K562 (cell line): ENCODE results near the gene BCAR3. TPM values are rescaled to one million over a fixed set of nuclear protein-coding genes. Genes with fewer than 3 reads are reported as not detected.

Experiments used
- ATAC-seq: fragments of 200-7000 bp; cut with Tn5 transposase; 3 replicates; pipeline ENCODE4 v1.9.1; 2020; ENCODE audit warnings: moderate library complexity
- BruUV-seq: library from RNA; stranded (reverse); fragments of 400-500 nt; replicated peaks from 2 replicates; lab custom pipeline; 2021; lab: Mats Ljungman, UMichigan
- CTCF ChIA-PET: fragments of 300-600 bp; formaldehyde crosslinking; extraction: SDS; loops from one replicate; lab custom pipeline; 2021; ENCODE audit warnings: low intra/inter-chr PET ratio; lab: Yijun Ruan, JAX
- POLR2A ChIA-PET: fragments of 300-600, 350-650 bp; sonication (Branson Sonifier 250); formaldehyde crosslinking; extraction: SDS; loops from one replicate; lab custom pipeline; 2021; ENCODE audit warnings: antibody characterized with exemption, inconsistent platforms; lab: Yijun Ruan, JAX
- DNase-seq, 4 experiments: peaks; one replicate each; pipeline versions ENCODE4 v3.0.0 to v3.0.0-alpha.2; 2011 to 2018; ENCODE audit warnings: low spot score in 3 of 4, mixed read lengths in 3 of 4; ENCODE audit errors: extremely low read depth in 1 of 4
- FAIRE-seq: peaks from 2 replicates; lab custom pipeline; 2011; peaks lifted over from hg19 to GRCh38; lab: Jason Lieb, UNC
- H2AFZ ChIP-seq: 2 replicates; pipeline ENCODE4 v1.6.0; 2011; ENCODE audit warnings: low read depth, low read length, control low read depth, inconsistent platforms
- H3K27ac ChIP-seq: fragments of 200-600 bp; 3 replicates; pipeline ENCODE4 v1.8.0; 2011; ENCODE audit warnings: low read depth, mild to moderate bottlenecking, control low read depth, inconsistent platforms, low read length, moderate library complexity, mixed read lengths; ENCODE audit errors: extremely low read depth
- H3K27me3 ChIP-seq, 2 experiments: fragments of 300-600 bp in 1 of 2; 2 replicates in 1 of 2; 3 replicates in 1 of 2; pipeline versions ENCODE4 v1.6.0 to v1.8.0; 2011; ENCODE audit warnings: inconsistent platforms in 2 of 2, low read length in 2 of 2, mild to moderate bottlenecking in 1 of 2, mixed read lengths in 1 of 2, moderate library complexity in 1 of 2; ENCODE audit not compliant: control insufficient read depth in 2 of 2, insufficient read depth in 2 of 2
- H3K36me3 ChIP-seq: fragments of 300-600 bp; 3 replicates; pipeline ENCODE4 v1.8.0; 2011; ENCODE audit warnings: mild to moderate bottlenecking, low read length, inconsistent platforms; ENCODE audit not compliant: control insufficient read depth, insufficient read depth
- H3K4me1 ChIP-seq, 2 experiments: fragments of 200-600 bp in 1 of 2; replicated peaks in 1 of 2; 2 replicates in 1 of 2; 3 replicates in 1 of 2; pipeline versions ENCODE4 v1.5.1 to v1.8.0; 2011; ENCODE audit warnings: inconsistent platforms in 2 of 2, low read length in 2 of 2, mild to moderate bottlenecking in 1 of 2, mixed read lengths in 1 of 2, moderate library complexity in 1 of 2; ENCODE audit not compliant: control insufficient read depth in 2 of 2, insufficient read depth in 2 of 2
- H3K4me2 ChIP-seq: 2 replicates; pipeline ENCODE4 v1.6.1; 2011; ENCODE audit warnings: low read length, control low read depth, inconsistent platforms, mixed read lengths; ENCODE audit not compliant: insufficient read depth
- H3K4me3 ChIP-seq: fragments of 200-600 bp; sonication (generic), shearing (Covaris generic); 2 replicates; pipeline ENCODE4 v1.5.1; 2016; ENCODE audit warnings: control low read depth, inconsistent platforms
- H3K79me2 ChIP-seq: fragments of 200-600 bp; 3 replicates; pipeline ENCODE4 v1.8.0; 2011; ENCODE audit warnings: low read length, inconsistent platforms; ENCODE audit not compliant: control insufficient read depth, insufficient read depth
- H3K9ac ChIP-seq, 2 experiments: 2 replicates each; pipeline versions ENCODE4 v1.6.0 to v1.6.1; 2011; ENCODE audit warnings: low read depth in 2 of 2, low read length in 2 of 2, control low read depth in 1 of 2, inconsistent platforms in 1 of 2, mild to moderate bottlenecking in 1 of 2, mixed read lengths in 1 of 2; ENCODE audit not compliant: insufficient read depth in 1 of 2
- H3K9me1 ChIP-seq: one replicate; pipeline ENCODE4 v1.6.0; 2011; ENCODE audit warnings: inconsistent platforms, mild to moderate bottlenecking, low read length, moderate library complexity; ENCODE audit not compliant: control insufficient read depth, insufficient read depth
- H3K9me3 ChIP-seq: replicated peaks from 2 replicates; pipeline ENCODE4 v1.5.1; 2011; ENCODE audit warnings: low read depth, low read length, inconsistent platforms; ENCODE audit not compliant: control insufficient read depth, insufficient read depth
- H4K20me1 ChIP-seq: replicated peaks from 2 replicates; pipeline ENCODE4 v1.6.1; 2011; ENCODE audit warnings: low read length, inconsistent platforms, mixed read lengths; ENCODE audit not compliant: control insufficient read depth, insufficient read depth
- GATAD2A ChIP-seq: fragments of 450-650 bp; IDR thresholded peaks from 2 replicates; pipeline ENCODE4 v1.6.1; 2017
- GTF2A2 ChIP-seq: IDR thresholded peaks from 2 replicates; pipeline ENCODE4 v1.6.1; 2016; ENCODE audit warnings: mild to moderate bottlenecking, missing genetic modification characterization, missing compliant biosample characterization
- GTF2F1 ChIP-seq: IDR thresholded peaks from 2 replicates; pipeline ENCODE4 v1.6.1; 2011; ENCODE audit warnings: low read depth, low read length, improper control_type of control experiment
- HDAC3 ChIP-seq: fragments of 450-650 bp; IDR thresholded peaks from 2 replicates; pipeline ENCODE4 v1.6.1; 2018; ENCODE audit warnings: borderline replicate concordance, mild to moderate bottlenecking, moderate library complexity; ENCODE audit not compliant: partially characterized antibody
- RNF2 ChIP-seq: sonication (generic); IDR thresholded peaks from 2 replicates; pipeline ENCODE4 v1.6.1; 2016
- TOE1 ChIP-seq, 2 experiments: fragments of 450-650 bp in 1 of 2; sonication (generic) in 1 of 2; formaldehyde crosslinking in 1 of 2; IDR thresholded peaks; 2 replicates each; pipeline versions ENCODE4 v1.7.1 to v1.8.0; 2016 to 2022; ENCODE audit warnings: borderline replicate concordance in 2 of 2, mild to moderate bottlenecking in 2 of 2, antibody characterized with exemption in 1 of 2, inconsistent platforms in 1 of 2, low read depth in 1 of 2, missing genetic modification reagents in 1 of 2, moderate library complexity in 1 of 2
- USF1 ChIP-seq: sonication (generic); formaldehyde crosslinking; IDR thresholded peaks from 2 replicates; pipeline ENCODE4 v1.9.0; 2022; ENCODE audit warnings: mild to moderate bottlenecking, missing genetic modification reagents
- ZNF778 ChIP-seq: fragments of 450-650 bp; formaldehyde crosslinking; IDR thresholded peaks from 2 replicates; pipeline ENCODE4 v1.4.0; 2020; ENCODE audit warnings: mild to moderate bottlenecking, moderate library complexity
- in situ Hi-C: fragments of 300-500 bp; cut with MboI; formaldehyde crosslinking; loops from 4 replicates; pipeline ENCODE4 v1.15.0; 2018; ENCODE audit warnings: inconsistent platforms, mixed read lengths
- intact Hi-C: fragments of 100-400 bp; cut with micrococcal nuclease; formaldehyde crosslinking; loops from 2 replicates; pipeline ENCODE4 v1.14.2; 2022
- polyA plus RNA-seq, 8 experiments: library from polyadenylated mRNA; depleted of rRNA in 4 of 8; stranded (reverse) in 5 of 8; unstranded in 3 of 8; fragments of >200 nt; fragmentation: Nextera tagmentation in 2 of 8; fragmentation: Illumina TruSeq in 1 of 8; extraction: Ambion mirVana in 2 of 8; extraction: Trizol in 1 of 8; gene quantifications; 2 replicates each; pipeline versions ENCODE4 v1.2.1 to v1.2.3, GENCODE V29; 2011 to 2014; ENCODE audit warnings: inconsistent platforms in 1 of 8, missing spikeins in 1 of 8
- total RNA-seq, 7 experiments: library from RNA; depleted of rRNA in 6 of 7; stranded (reverse); fragments of >200 nt in 6 of 7; fragmentation: Illumina TruSeq in 2 of 7; extraction: Trizol in 2 of 7; gene quantifications; 2 replicates each; pipeline versions ENCODE4 v1.2.1 to v1.2.3, GENCODE V29; 2011 to 2021; ENCODE audit warnings: low replicate concordance in 1 of 7
- TF ChIP-seq, protein P1 (sequence below): sonication (generic); formaldehyde crosslinking; IDR thresholded peaks from 2 replicates; pipeline ENCODE4 v1.8.1; 2023; ENCODE audit warnings: mild to moderate bottlenecking, missing genetic modification reagents
- TF ChIP-seq, protein P2 (sequence below): sonication (generic); formaldehyde crosslinking; IDR thresholded peaks from 2 replicates; pipeline ENCODE4 v1.8.0; 2022; ENCODE audit warnings: mild to moderate bottlenecking, missing genetic modification reagents

The BCAR3 gene
- total and polyA plus RNA-seq, 9 of the 15 experiments (the other 6 are each of a cell fraction or from before 2014, with no cell fraction given): 1.8 to 6.3 (median 3.8) TPM

DNA sequence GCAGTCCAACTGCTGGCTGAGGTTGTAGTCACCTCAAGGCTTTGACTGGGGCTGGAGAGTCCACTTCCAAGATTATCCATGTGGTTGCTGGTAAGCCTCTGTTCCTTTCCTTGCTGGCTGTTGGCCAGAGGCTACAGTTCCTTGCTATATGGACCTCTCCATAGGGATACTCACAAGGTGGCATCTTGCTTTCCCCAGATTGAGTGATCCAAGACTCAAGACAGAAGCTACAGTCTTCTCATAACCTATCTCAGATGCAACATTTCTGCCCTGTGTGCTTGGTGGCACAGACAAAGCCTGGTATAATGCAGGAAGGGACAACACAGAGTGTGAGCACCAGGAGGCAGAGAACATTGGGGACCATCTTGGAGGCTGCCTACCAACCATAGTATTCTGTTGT is 121.9 kb downstream of the BCAR3 start:
- H3K79me2 ChIP-seq: no peaks in the 10 kb centered on the region
- H2AFZ ChIP-seq: no peak overlapping the region
- no peak overlapping the region for H3K27ac ChIP-seq
- ATAC-seq (no peak), DNase-seq (no peak), FAIRE-seq (no peak)
- in situ Hi-C loops (no loop called here), intact Hi-C loops (loop anchor here (10.0 kb wide), 1 partner anchor 55 kb away; no protein-coding TSS in a partner anchor)
- H3K9ac ChIP-seq: no peak overlapping the region
- no peaks in the 10 kb centered on the region for H3K27me3 ChIP-seq
- H3K4me3 ChIP-seq: no peak overlapping the region
- no TSS peak for BruUV-seq
- ChIA-PET POLR2A (interaction anchor here (0.7 kb wide), 1 partner anchor 1835 kb away, joined by 3 read pairs; no protein-coding TSS in a partner anchor), CTCF (no interaction called here)
- no peaks in the 10 kb centered on the region; the same call in 2 of the 3 replicates for H3K36me3 ChIP-seq
- H3K4me2 ChIP-seq: no peak overlapping the region
- H3K9me3 ChIP-seq: no peaks in the 10 kb centered on the region
- no peaks in the 10 kb centered on the region for H4K20me1 ChIP-seq
- no peaks in the 10 kb centered on the region for H3K9me1 ChIP-seq
- H3K4me1 ChIP-seq: peaks cover 0 to 7% of the 10 kb centered on the region in 2 experiments; a peak in 3 of 5 replicates
- TF ChIP-seq TOE1 (IDR thresholded peaks at IDR 0.05; ENCODE audit: borderline replicate concordance) (no peak), TOE1 (CRISPR knock-in tag; IDR thresholded peaks at IDR 0.05; ENCODE audit: borderline replicate concordance, low read depth) (no peak), GATAD2A (no peak), HDAC3 (no peak), GTF2F1 (no peak), ZNF778 (CRISPR knock-in tag) (no peak), USF1 (no peak), RNF2 (no peak), GTF2A2 (tag) (no peak)
- TF ChIP-seq, protein P1, sequence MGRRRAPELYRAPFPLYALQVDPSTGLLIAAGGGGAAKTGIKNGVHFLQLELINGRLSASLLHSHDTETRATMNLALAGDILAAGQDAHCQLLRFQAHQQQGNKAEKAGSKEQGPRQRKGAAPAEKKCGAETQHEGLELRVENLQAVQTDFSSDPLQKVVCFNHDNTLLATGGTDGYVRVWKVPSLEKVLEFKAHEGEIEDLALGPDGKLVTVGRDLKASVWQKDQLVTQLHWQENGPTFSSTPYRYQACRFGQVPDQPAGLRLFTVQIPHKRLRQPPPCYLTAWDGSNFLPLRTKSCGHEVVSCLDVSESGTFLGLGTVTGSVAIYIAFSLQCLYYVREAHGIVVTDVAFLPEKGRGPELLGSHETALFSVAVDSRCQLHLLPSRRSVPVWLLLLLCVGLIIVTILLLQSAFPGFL: no peak
- TF ChIP-seq, protein P2, sequence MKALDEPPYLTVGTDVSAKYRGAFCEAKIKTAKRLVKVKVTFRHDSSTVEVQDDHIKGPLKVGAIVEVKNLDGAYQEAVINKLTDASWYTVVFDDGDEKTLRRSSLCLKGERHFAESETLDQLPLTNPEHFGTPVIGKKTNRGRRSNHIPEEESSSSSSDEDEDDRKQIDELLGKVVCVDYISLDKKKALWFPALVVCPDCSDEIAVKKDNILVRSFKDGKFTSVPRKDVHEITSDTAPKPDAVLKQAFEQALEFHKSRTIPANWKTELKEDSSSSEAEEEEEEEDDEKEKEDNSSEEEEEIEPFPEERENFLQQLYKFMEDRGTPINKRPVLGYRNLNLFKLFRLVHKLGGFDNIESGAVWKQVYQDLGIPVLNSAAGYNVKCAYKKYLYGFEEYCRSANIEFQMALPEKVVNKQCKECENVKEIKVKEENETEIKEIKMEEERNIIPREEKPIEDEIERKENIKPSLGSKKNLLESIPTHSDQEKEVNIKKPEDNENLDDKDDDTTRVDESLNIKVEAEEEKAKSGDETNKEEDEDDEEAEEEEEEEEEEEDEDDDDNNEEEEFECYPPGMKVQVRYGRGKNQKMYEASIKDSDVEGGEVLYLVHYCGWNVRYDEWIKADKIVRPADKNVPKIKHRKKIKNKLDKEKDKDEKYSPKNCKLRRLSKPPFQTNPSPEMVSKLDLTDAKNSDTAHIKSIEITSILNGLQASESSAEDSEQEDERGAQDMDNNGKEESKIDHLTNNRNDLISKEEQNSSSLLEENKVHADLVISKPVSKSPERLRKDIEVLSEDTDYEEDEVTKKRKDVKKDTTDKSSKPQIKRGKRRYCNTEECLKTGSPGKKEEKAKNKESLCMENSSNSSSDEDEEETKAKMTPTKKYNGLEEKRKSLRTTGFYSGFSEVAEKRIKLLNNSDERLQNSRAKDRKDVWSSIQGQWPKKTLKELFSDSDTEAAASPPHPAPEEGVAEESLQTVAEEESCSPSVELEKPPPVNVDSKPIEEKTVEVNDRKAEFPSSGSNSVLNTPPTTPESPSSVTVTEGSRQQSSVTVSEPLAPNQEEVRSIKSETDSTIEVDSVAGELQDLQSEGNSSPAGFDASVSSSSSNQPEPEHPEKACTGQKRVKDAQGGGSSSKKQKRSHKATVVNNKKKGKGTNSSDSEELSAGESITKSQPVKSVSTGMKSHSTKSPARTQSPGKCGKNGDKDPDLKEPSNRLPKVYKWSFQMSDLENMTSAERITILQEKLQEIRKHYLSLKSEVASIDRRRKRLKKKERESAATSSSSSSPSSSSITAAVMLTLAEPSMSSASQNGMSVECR (CRISPR knock-in tag): no peak
